ELR (cell line): Measurements from ENCODE around the gene LRIG1.
A peak's percentile ranks its signal among the peaks of the same experiment; 100 is the strongest.
"Not testable (repeated sequence)": the region's sequence is repeated elsewhere in the genome, so short reads cannot be mapped to it uniquely, and the experiment has no call there.

ENCODE experiments used
- DNase-seq: peaks from one replicate; pipeline ENCODE4 v3.0.0-alpha.2; 2015; ENCODE audit warnings: low read depth

The LRIG1 gene

GRCh38 chr3:66441692-66442091 lies 59.1 kb downstream of the LRIG1 start:
- DNase-seq = no peak

- DNase-seq = peak; percentile 76
Measured at GRCh38 chr3:66441129-66441528, 59.7 kb downstream of the LRIG1 start.

- DNase-seq = no peak
Measured at GRCh38 chr3:66439666-66440344, 61.0 kb downstream of the LRIG1 start.

- DNase-seq = no peak
Measured at GRCh38 chr3:66438046-66438445, 62.8 kb downstream of the LRIG1 start.

- DNase-seq = no peak
Measured at GRCh38 chr3:66437341-66437929, 63.4 kb downstream of the LRIG1 start.

GRCh38 chr3:66435989-66436388 lies 64.8 kb downstream of the LRIG1 start:
- DNase-seq = no peak

- DNase-seq = no peak
Measured at GRCh38 chr3:66434726-66435125, 66.1 kb downstream of the LRIG1 start.

GRCh38 chr3:66433522-66433782 lies 67.4 kb downstream of the LRIG1 start:
- DNase-seq = no peak

- no peak for DNase-seq
Measured at GRCh38 chr3:66432767-66433521, 67.9 kb downstream of the LRIG1 start.

- no peak for DNase-seq
Measured at GRCh38 chr3:66432041-66432766, 68.6 kb downstream of the LRIG1 start.

- peak; percentile 72 for DNase-seq
Measured at GRCh38 chr3:66431494-66431893, 69.3 kb downstream of the LRIG1 start.

GRCh38 chr3:66430876-66431275 lies 69.9 kb downstream of the LRIG1 start:
- DNase-seq = no peak

- peak; percentile 94 for DNase-seq
Measured at GRCh38 chr3:66428733-66429132, 72.1 kb downstream of the LRIG1 start.

- no peak for DNase-seq
Measured at GRCh38 chr3:66427951-66428474, 72.8 kb downstream of the LRIG1 start.

GRCh38 chr3:66427352-66427751 lies 73.5 kb downstream of the LRIG1 start:
- no peak for DNase-seq

- DNase-seq = no peak
Measured at GRCh38 chr3:66426135-66426534, 74.7 kb downstream of the LRIG1 start.

- no peak for DNase-seq
Measured at GRCh38 chr3:66425576-66426114, 75.2 kb downstream of the LRIG1 start.

GRCh38 chr3:66425032-66425431 lies 75.8 kb downstream of the LRIG1 start:
- DNase-seq = no peak

GRCh38 chr3:66423791-66424190 lies 77.0 kb downstream of the LRIG1 start:
- DNase-seq = peak; percentile 71

- DNase-seq = not testable (repeated sequence)
Measured at GRCh38 chr3:66421893-66422292, 78.9 kb downstream of the LRIG1 start.

- DNase-seq = not testable (repeated sequence)
Measured at GRCh38 chr3:66421144-66421543, 79.7 kb downstream of the LRIG1 start.

- DNase-seq = no peak
Measured at GRCh38 chr3:66419036-66419435, 81.8 kb downstream of the LRIG1 start.
